GM23248 (cell line): Measurements from ENCODE around the gene PPP4R3A.

Experiments
- EZH2 ChIP-seq: fragments of 200-600 bp; sonication (generic); IDR thresholded peaks from 2 replicates; pipeline ENCODE4 v1.6.1; 2018; ENCODE audit warnings: antibody characterized with exemption, mild to moderate bottlenecking; ENCODE audit not compliant: insufficient read depth, poor library complexity, severe bottlenecking
- EZH2phosphoT487 ChIP-seq: fragments of 200-600 bp; sonication (generic); IDR thresholded peaks from 2 replicates; pipeline ENCODE4 v1.6.1; 2018; ENCODE audit warnings: antibody characterized with exemption, moderate library complexity, mild to moderate bottlenecking, low read depth; ENCODE audit not compliant: insufficient read depth

DNA sequence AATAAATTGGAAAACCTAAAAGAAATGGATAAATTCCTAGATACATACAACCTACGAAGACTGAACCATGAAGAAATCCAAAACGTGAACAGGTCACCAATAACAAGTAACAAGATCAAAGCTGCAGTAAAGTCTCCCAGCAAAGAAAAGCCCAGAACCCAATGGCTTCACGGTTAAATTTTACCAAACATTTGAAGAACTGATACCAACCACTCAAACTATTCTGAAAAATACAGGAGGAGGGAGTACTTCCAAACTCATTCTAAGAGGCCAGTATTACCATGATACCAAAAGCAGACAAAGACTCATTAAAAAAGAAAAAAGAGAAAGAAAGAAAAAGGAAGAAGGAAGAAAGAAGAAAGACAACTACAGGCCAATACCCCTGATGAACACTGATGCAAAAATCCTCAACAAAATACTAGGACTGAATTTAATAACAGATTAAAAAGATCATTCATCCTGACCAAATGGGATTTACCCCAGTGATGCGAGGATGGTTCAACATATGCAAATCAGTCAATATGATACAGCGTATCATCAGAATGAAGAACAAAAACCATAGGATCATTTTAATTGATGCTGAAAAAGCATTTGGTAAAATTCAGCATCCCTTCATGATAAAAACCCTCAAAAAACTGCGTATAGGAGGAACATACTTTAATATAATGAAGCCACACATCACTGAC, 65.6 kb downstream of the PPP4R3A start:
- TF ChIP-seq EZH2: no peak
- no peak for TF ChIP-seq EZH2phosphoT487
